Endodermal cell (in vitro differentiated cells): ENCODE results near the gene KIAA1328. TPM values are rescaled to one million over a fixed set of nuclear protein-coding genes. Genes with fewer than 3 reads are reported as not detected.
A peak's percentile ranks its signal among the peaks of the same experiment; 100 is the strongest.
"Not testable (repeated sequence)": the region's sequence is repeated elsewhere in the genome, so short reads cannot be mapped to it uniquely, and the experiment has no call there.

ENCODE experiments used
- DNase-seq: peaks from one replicate; pipeline ENCODE4 v3.0.0-alpha.2; 2017
- H3K27ac ChIP-seq: 2 replicates; pipeline ENCODE4 v1.5.1; 2013; ENCODE audit warnings: mild to moderate bottlenecking, low read depth, low read length, moderate library complexity
- H3K27me3 ChIP-seq: 2 replicates; pipeline ENCODE4 v1.6.1; 2013; ENCODE audit warnings: mild to moderate bottlenecking, low read length, moderate library complexity; ENCODE audit not compliant: insufficient read depth, control insufficient read depth, poor library complexity, severe bottlenecking
- H3K36me3 ChIP-seq: 2 replicates; pipeline ENCODE4 v1.7.0; 2013; ENCODE audit warnings: mild to moderate bottlenecking, low read length, moderate library complexity; ENCODE audit not compliant: control insufficient read depth, insufficient read depth
- H3K4me1 ChIP-seq: one replicate; pipeline ENCODE4 v1.7.0; 2013; ENCODE audit warnings: low read length; ENCODE audit not compliant: control insufficient read depth, insufficient read depth
- H3K4me3 ChIP-seq: 2 replicates; pipeline ENCODE4 v1.5.1; 2013; ENCODE audit warnings: mild to moderate bottlenecking, low read length, moderate library complexity
- H3K9ac ChIP-seq: 2 replicates; pipeline ENCODE4 v1.6.1; 2013; ENCODE audit warnings: mild to moderate bottlenecking, low read length, moderate library complexity; ENCODE audit not compliant: poor library complexity, severe bottlenecking; ENCODE audit errors: extremely low read depth
- H3K9me3 ChIP-seq: 2 replicates; pipeline ENCODE4 v1.6.1; 2013; ENCODE audit warnings: mild to moderate bottlenecking, low read length, moderate library complexity; ENCODE audit not compliant: control insufficient read depth
- H3K27ac Mint-ChIP-seq: 2 replicates; pipeline ENCODE4 v1.8.0; 2020; ENCODE audit warnings: mixed read lengths
- H3K27me3 Mint-ChIP-seq: 2 replicates; pipeline ENCODE4 v1.8.0; 2021; ENCODE audit warnings: mild to moderate bottlenecking, mixed read lengths; ENCODE audit not compliant: insufficient read depth
- H3K36me3 Mint-ChIP-seq: 2 replicates; pipeline ENCODE4 v1.8.0; 2020; ENCODE audit warnings: low read depth, mixed read lengths
- H3K4me1 Mint-ChIP-seq: 2 replicates; pipeline ENCODE4 v1.8.0; 2020; ENCODE audit warnings: mixed read lengths
- H3K4me3 Mint-ChIP-seq: 2 replicates; pipeline ENCODE4 v1.8.0; 2020; ENCODE audit warnings: mild to moderate bottlenecking, moderate library complexity, mixed read lengths
- H3K9me3 Mint-ChIP-seq: 2 replicates; pipeline ENCODE4 v1.8.0; 2020; ENCODE audit warnings: mild to moderate bottlenecking, mixed read lengths
- WGBS, 2 experiments: methylation state at CpG; one replicate each; pipeline versions ENCODE4 v1.1.5 to v1.1.7; 2013; ENCODE audit warnings: missing lambda C conversion rate in 2 of 2, mixed read lengths in 1 of 2; ENCODE audit not compliant: insufficient coverage in 1 of 2, insufficient read length in 1 of 2; 5-methylcytosine and 5-hydroxymethylcytosine counted together
- total RNA-seq, 2 donors: library from RNA; stranded (reverse); fragmentation: NEBNext Ultra II Directional in 1 of 2; extraction: Animal tissue kit (Norgen Biotek cat#: 25700) in 1 of 2; gene quantifications; 2 replicates in 1 of 2; 3 replicates in 1 of 2; pipeline ENCODE4 v1.2.1, GENCODE V29; 2021
- TF ChIP-seq, protein P1 (sequence below): fragments of 200-600 bp; sonication (generic); conservative IDR thresholded peaks from 2 replicates; pipeline ENCODE4 v1.5.0; 2021; ENCODE audit warnings: antibody characterized with exemption, mild to moderate bottlenecking

Gene KIAA1328
- total RNA-seq, 2 donors from 2014 or later = 7.6 to 8.4 TPM

DNA sequence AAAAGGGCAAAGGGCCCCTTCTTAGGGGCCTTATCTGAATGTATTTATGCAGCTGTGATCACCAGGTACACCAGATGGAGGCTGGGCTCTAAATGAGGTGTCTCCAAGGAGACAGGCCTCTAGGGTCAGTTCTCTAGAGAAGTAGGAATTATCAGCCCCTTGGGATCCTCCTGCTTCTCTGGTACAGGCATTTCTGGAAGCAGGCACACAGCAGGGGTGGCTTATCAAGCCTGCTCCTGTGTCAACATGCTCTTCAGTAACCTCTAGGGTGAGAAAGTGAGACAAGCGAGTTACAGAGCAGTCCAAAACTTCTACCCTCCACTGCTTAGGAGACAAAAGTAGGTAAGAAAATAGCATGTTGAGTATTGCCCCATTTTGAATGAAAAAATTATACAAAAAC, 13.9 kb upstream of the KIAA1328 start:
- no peaks in the 10 kb centered on the region for H3K9me3 ChIP-seq
- H3K9ac ChIP-seq = no peak overlapping the region
- no peaks in the 10 kb centered on the region for H3K27me3 ChIP-seq
- H3K36me3 ChIP-seq = peaks cover 39% of the 10 kb centered on the region
- no peak overlapping the region for H3K27ac ChIP-seq
- H3K36me3 Mint-ChIP-seq = peaks cover 35% of the 10 kb centered on the region
- TF ChIP-seq, protein P1, sequence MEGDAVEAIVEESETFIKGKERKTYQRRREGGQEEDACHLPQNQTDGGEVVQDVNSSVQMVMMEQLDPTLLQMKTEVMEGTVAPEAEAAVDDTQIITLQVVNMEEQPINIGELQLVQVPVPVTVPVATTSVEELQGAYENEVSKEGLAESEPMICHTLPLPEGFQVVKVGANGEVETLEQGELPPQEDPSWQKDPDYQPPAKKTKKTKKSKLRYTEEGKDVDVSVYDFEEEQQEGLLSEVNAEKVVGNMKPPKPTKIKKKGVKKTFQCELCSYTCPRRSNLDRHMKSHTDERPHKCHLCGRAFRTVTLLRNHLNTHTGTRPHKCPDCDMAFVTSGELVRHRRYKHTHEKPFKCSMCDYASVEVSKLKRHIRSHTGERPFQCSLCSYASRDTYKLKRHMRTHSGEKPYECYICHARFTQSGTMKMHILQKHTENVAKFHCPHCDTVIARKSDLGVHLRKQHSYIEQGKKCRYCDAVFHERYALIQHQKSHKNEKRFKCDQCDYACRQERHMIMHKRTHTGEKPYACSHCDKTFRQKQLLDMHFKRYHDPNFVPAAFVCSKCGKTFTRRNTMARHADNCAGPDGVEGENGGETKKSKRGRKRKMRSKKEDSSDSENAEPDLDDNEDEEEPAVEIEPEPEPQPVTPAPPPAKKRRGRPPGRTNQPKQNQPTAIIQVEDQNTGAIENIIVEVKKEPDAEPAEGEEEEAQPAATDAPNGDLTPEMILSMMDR = no peak
- peaks cover 48% of the 10 kb centered on the region for H3K4me1 Mint-ChIP-seq
- 60% methylated on average over 1 of the region's 1 CpG; no CpG with 5 or more reads in 1 of the 2 experiments for WGBS, 2 experiments
- peak overlapping the region; percentile 32 for H3K4me3 Mint-ChIP-seq
- H3K4me1 ChIP-seq = peaks cover 20% of the 10 kb centered on the region
- no peak overlapping the region for H3K27ac Mint-ChIP-seq
- no peaks in the 10 kb centered on the region for H3K27me3 Mint-ChIP-seq
- peak overlapping the region; percentile 48 for H3K4me3 ChIP-seq
- H3K9me3 Mint-ChIP-seq = no peaks in the 10 kb centered on the region
- peak; percentile 69 for DNase-seq

- not testable (repeated sequence) for H3K4me3 Mint-ChIP-seq, H3K27ac ChIP-seq, H3K27me3 ChIP-seq, H3K9me3 Mint-ChIP-seq, H3K27ac Mint-ChIP-seq, H3K9me3 ChIP-seq, DNase-seq, H3K27me3 Mint-ChIP-seq, H3K9ac ChIP-seq, H3K4me3 ChIP-seq
- Mint-ChIP-seq H3K4me1 (peaks cover 45% of the 10 kb centered on the region), H3K36me3 (peaks cover 39% of the 10 kb centered on the region)
- H3K4me1 ChIP-seq = peaks cover 13% of the 10 kb centered on the region
- peaks cover 39% of the 10 kb centered on the region for H3K36me3 ChIP-seq
Measured at GRCh38 chr18:36816096-36816495, 12.8 kb upstream of the KIAA1328 start.

DNA sequence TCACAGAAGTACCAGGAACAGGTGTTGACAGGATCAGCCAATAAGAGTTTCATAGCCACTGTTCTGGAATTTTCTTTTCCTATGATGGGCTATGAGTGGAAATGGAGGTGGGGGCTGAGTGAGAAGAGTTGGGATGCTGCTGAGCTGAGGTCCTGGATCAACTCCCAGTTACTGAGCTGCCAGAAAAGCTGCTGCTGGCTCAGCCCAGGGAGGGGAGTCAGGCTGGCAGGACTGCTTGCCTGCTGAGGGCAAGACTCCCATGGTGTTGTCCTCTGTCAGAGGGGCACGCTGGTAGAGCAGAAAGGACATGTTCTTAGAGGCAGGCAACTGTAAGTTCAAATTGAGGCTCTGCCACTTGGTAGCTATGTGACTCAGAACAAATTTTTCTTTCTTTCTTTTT, 11.9 kb upstream of the KIAA1328 start:
- peaks cover 34% of the 10 kb centered on the region for H3K36me3 ChIP-seq
- TF ChIP-seq, protein P1 = no peak
- peaks cover 49% of the 10 kb centered on the region for H3K4me1 Mint-ChIP-seq
- no peaks in the 10 kb centered on the region for H3K9me3 ChIP-seq
- no peak overlapping the region for H3K27ac ChIP-seq
- H3K4me1 ChIP-seq = peaks cover 13% of the 10 kb centered on the region
- H3K9ac ChIP-seq = no peak overlapping the region
- WGBS, 2 experiments = 100% methylated on average over 1 of the region's 1 CpG
- no peak overlapping the region for H3K27ac Mint-ChIP-seq
- H3K4me3 Mint-ChIP-seq = no peak overlapping the region
- H3K27me3 Mint-ChIP-seq = no peaks in the 10 kb centered on the region
- DNase-seq = no peak
- H3K9me3 Mint-ChIP-seq = no peaks in the 10 kb centered on the region
- peaks cover 37% of the 10 kb centered on the region for H3K36me3 Mint-ChIP-seq
- H3K4me3 ChIP-seq = no peak overlapping the region
- H3K27me3 ChIP-seq = no peaks in the 10 kb centered on the region

DNA sequence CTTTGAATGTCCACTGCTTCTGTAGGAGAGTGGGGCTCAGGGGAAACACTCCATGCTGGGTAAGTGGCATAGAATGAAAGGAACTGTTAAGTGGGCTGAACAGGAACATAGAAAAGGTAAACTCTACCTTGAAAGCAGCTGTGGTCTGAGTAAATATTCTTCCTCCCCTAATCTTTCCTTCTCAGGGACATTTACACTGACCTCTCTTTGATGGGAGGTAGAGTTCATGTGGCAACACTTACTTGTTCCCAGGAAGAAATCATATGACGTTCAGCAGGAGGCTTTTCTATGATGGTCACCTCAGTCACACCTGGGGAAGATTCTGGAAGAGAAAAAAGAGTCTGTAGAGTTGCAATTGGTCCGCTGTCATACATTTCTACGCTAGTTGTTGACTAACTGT, 10.3 kb upstream of the KIAA1328 start:
- no peak overlapping the region for H3K9ac ChIP-seq

More for the DNA sequence above, 10.3 kb upstream of the KIAA1328 start:
- H3K36me3 Mint-ChIP-seq = peaks cover 30% of the 10 kb centered on the region
- peaks cover 44% of the 10 kb centered on the region for H3K4me1 Mint-ChIP-seq
- TF ChIP-seq, protein P1 = no peak
- H3K9me3 Mint-ChIP-seq = no peaks in the 10 kb centered on the region
- peaks cover 35% of the 10 kb centered on the region for H3K36me3 ChIP-seq
- no peaks in the 10 kb centered on the region for H3K9me3 ChIP-seq
- no peak overlapping the region for H3K4me3 ChIP-seq
- no peak overlapping the region for H3K27ac ChIP-seq
- no peak overlapping the region for H3K4me3 Mint-ChIP-seq
- WGBS, 2 experiments = 93% methylated on average over 3 of the region's 3 CpGs; no CpG with 5 or more reads in 1 of the 2 experiments
- H3K27me3 ChIP-seq = no peaks in the 10 kb centered on the region
- no peak overlapping the region for H3K27ac Mint-ChIP-seq
- H3K27me3 Mint-ChIP-seq = no peaks in the 10 kb centered on the region
- no peak for DNase-seq
- H3K4me1 ChIP-seq = peaks cover 13% of the 10 kb centered on the region
